Regular cardiac myocyte (primary cell): ENCODE results near the gene SNX15. TPM values are rescaled to one million over a fixed set of nuclear protein-coding genes. Genes with fewer than 3 reads are reported as not detected.

Source experiments
- total RNA-seq: library from RNA; depleted of rRNA; stranded (reverse); fragments of >200 nt; gene quantifications from 2 replicates; pipeline ENCODE4 v1.2.3, GENCODE V29; 2014

The SNX15 gene
- total RNA-seq: 7.9 and 8.4 TPM in 2 replicates

GRCh38 chr11:65027213-65028067 lies at the start of gene SNX15:
TSS of gene SNX15 (plus strand) at chr11:65027439. CDS start at chr11:65027538, 99 bp downstream.

GRCh38 chr11:64996710-64997380 lies 30.4 kb upstream of the SNX15 start, which contains the start of gene BATF2:
TSS of gene BATF2 (minus strand) at chr11:64996971. CDS start at chr11:64996914, 57 bp downstream.

GRCh38 chr11:65013888-65014725 lies 13.1 kb upstream of the SNX15 start, which contains the start of gene ARL2:
TSS of gene ARL2 (plus strand) at chr11:65014160. CDS start at chr11:65014208, 48 bp downstream.

GRCh38 chr11:65040847-65041622 lies 13.8 kb downstream of the SNX15 start, which contains the start of gene SAC3D1:
TSS of gene SAC3D1 (plus strand) at chr11:65041210. CDS start at chr11:65041293, 83 bp downstream.

GRCh38 chr11:65058419-65059054 lies 31.3 kb downstream of the SNX15 start, which contains the start of gene NAALADL1:
TSS of gene NAALADL1 (minus strand) at chr11:65058553. CDS start at chr11:65058521, 32 bp downstream.

GRCh38 chr11:65083834-65084597 lies 56.8 kb downstream of the SNX15 start, which contains the start of the genes CDCA5 and ZFPL1:
TSS of gene CDCA5 (minus strand) at chr11:65084040. CDS start at chr11:65083978, 62 bp downstream.
TSS of gene ZFPL1 (plus strand) at chr11:65084222. CDS start at chr11:65084699, 477 bp downstream.

Other genes starting within 250 kb of the SNX15 start
- 56.4 and 65.0 TPM in 2 replicates for gene SF1, start 248.9 kb upstream of the SNX15 start, total RNA-seq
- 6.2 and 11.1 TPM in 2 replicates for gene MAP4K2, start 224.2 kb upstream of the SNX15 start, total RNA-seq
- gene MEN1, start 216.9 kb upstream of the SNX15 start, total RNA-seq: 9.9 and 14.6 TPM in 2 replicates
- gene CDC42BPG, start 182.8 kb upstream of the SNX15 start, total RNA-seq: 0.19 and 1.1 TPM in 2 replicates
- gene EHD1, start 148.8 kb upstream of the SNX15 start, total RNA-seq: 75.0 and 126 TPM in 2 replicates
- gene ATG2A, start 110.2 kb upstream of the SNX15 start, total RNA-seq: 10.9 and 19.7 TPM in 2 replicates
- 12.7 and 30.4 TPM in 2 replicates for gene PPP2R5B, start 102.8 kb upstream of the SNX15 start, total RNA-seq
- gene GPHA2, start 91.5 kb upstream of the SNX15 start, total RNA-seq: not detected in 2 replicates
- not detected in 2 replicates for gene MAJIN, start 55.3 kb upstream of the SNX15 start, total RNA-seq
- 0.28 and 0.77 TPM in 2 replicates for gene BATF2, start 30.5 kb upstream of the SNX15 start, total RNA-seq
- gene ARL2, start 13.3 kb upstream of the SNX15 start, total RNA-seq: 58.5 and 94.1 TPM in 2 replicates
- 8.2 and 18.6 TPM in 2 replicates for gene SAC3D1, start 13.8 kb downstream of the SNX15 start, total RNA-seq
- 16.9 and 21.4 TPM in 2 replicates for gene NAALADL1, start 31.1 kb downstream of the SNX15 start, total RNA-seq
- 1.1 and 13.4 TPM in 2 replicates for gene CDCA5, start 56.6 kb downstream of the SNX15 start, total RNA-seq
- 23.4 and 36.8 TPM in 2 replicates for gene ZFPL1, start 56.8 kb downstream of the SNX15 start, total RNA-seq
- 120 and 121 TPM in 2 replicates for gene VPS51, start 68.8 kb downstream of the SNX15 start, total RNA-seq
- gene TM7SF2, start 84.4 kb downstream of the SNX15 start, total RNA-seq: 8.6 and 14.7 TPM in 2 replicates
- gene ZNHIT2, start 90.3 kb downstream of the SNX15 start, total RNA-seq: 8.2 and 14.8 TPM in 2 replicates
- 204 and 252 TPM in 2 replicates for gene FAU, start 94.7 kb downstream of the SNX15 start, total RNA-seq
- 52.9 and 54.7 TPM in 2 replicates for gene MRPL49, start 94.9 kb downstream of the SNX15 start, total RNA-seq
- gene SYVN1, start 107.1 kb downstream of the SNX15 start, total RNA-seq: 12.4 and 15.1 TPM in 2 replicates
- gene SPDYC, start 142.8 kb downstream of the SNX15 start, total RNA-seq: not detected in 2 replicates
- 61.7 and 142 TPM in 2 replicates for gene CAPN1, start 154.5 kb downstream of the SNX15 start, total RNA-seq
- 4.5 and 16.9 TPM in 2 replicates for gene POLA2, start 234.5 kb downstream of the SNX15 start, total RNA-seq